ENCODE results near the gene NRAP.

The NRAP gene

DNA sequence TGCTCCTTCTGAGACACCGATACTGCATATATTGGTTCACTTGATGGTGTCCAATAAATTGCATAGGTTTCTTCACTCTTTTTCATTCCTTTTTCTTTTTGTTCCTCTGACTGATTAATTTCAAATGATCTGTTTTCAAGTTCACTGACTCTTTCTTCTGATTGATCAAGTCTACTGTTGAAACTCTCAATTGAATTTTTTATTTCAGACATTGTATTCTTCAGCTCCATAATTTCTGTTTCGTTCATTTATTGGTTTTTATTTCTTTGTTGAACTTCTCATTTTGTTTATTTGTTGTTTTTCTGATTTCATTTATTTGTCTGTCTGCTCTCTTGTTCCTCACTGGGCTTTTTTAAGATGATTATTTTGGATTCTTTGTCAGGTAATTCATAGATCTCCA lies 29.5 kb upstream of the NRAP start:
- CTCF ChIA-PET: interaction anchor here (1.5 kb wide), 1 partner anchor 11 kb away, joined by 5 read pairs; no protein-coding TSS in a partner anchor
- Histone ChIP-seq H3K27ac (ENCODE audit: extremely low read depth, low read depth, low read length) (no peak overlapping the region), H3K4me3 (ENCODE audit: low read depth, low read length) (no peak overlapping the region), H3K9me3 (ENCODE audit: control insufficient read depth, insufficient read depth, low read depth, low read length) (no peaks in the 10 kb centered on the region), H3K36me3 (ENCODE audit: control insufficient read depth in 2 of 2, insufficient read depth in 1 of 2, low read length in 2 of 2) (peaks cover 4 to 22% of the 10 kb centered on the region in 2 experiments; a peak in 2 of 3 replicates), H3K4me1 (ENCODE audit: control insufficient read depth, insufficient read depth, low read length) (no peaks in the 10 kb centered on the region; the same call in 1 of the 2 replicates)
- TF ChIP-seq SETDB1 (IDR thresholded peaks at IDR 0.05; ENCODE audit: insufficient read length, low read length) (peak; percentile 93), RBAK (tag by site-specific recombination; IDR thresholded peaks at IDR 0.05) (no peak)
- TF ChIP-seq, protein P1, sequence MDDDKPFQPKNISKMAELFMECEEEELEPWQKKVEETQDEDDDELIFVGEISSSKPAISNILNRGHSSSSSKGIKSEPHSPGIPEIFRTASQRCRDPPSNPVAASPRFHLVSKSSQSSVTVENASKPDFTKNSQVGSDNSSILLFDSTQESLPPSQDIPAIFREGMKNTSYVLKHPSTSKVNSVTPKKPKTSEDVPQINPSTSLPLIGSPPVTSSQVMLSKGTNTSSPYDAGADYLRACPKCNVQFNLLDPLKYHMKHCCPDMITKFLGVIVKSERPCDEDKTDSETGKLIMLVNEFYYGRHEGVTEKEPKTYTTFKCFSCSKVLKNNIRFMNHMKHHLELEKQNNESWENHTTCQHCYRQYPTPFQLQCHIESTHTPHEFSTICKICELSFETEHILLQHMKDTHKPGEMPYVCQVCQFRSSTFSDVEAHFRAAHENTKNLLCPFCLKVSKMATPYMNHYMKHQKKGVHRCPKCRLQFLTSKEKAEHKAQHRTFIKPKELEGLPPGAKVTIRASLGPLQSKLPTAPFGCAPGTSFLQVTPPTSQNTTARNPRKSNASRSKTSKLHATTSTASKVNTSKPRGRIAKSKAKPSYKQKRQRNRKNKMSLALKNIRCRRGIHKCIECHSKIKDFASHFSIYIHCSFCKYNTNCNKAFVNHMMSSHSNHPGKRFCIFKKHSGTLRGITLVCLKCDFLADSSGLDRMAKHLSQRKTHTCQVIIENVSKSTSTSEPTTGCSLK (tag by site-specific recombination; IDR thresholded peaks at IDR 0.05): no peak
- POLR2A ChIA-PET: interaction anchor here (0.8 kb wide), 1 partner anchor 27 kb away, joined by 3 read pairs; no protein-coding TSS in a partner anchor

DNA sequence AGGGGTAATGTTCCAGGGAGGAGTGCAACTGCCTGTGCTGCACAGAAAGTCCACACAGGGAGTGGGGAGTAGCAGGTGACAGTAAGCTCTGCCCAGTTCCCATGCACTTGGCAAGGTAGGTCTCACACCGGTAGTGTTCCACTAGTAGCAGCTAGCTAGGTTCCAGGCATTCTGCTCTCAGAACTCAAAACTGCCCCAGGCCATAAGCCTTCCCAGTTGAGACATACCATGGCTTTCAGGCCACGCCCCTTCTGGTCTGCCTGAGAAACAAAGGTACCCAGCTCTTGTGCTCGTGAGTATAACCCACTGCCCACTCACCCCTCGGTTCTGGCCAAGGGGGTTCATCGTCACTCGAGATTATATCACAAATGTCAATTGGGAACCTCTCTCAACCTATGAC lies 28.4 kb upstream of the NRAP start:
- Histone ChIP-seq H3K9me3 (ENCODE audit: control insufficient read depth, insufficient read depth, low read depth, low read length) (no peaks in the 10 kb centered on the region), H3K4me3 (ENCODE audit: low read depth, low read length) (no peak overlapping the region), H3K4me1 (ENCODE audit: control insufficient read depth, insufficient read depth, low read length) (no peaks in the 10 kb centered on the region; the same call in 1 of the 2 replicates), H3K27ac (ENCODE audit: extremely low read depth, low read depth, low read length) (no peak overlapping the region), H3K36me3 (ENCODE audit: control insufficient read depth in 2 of 2, insufficient read depth in 1 of 2, low read length in 2 of 2) (peaks cover 0 to 12% of the 10 kb centered on the region in 2 experiments; a peak in 1 of 3 replicates)
- ChIA-PET POLR2A (no interaction called here), CTCF (no interaction called here)
- TF ChIP-seq GLI2 (tag by site-specific recombination; IDR thresholded peaks at IDR 0.05; ENCODE audit: borderline replicate concordance, low read depth) (no peak), ZNF404 (tag by site-specific recombination; IDR thresholded peaks at IDR 0.05) (no peak), ZNF248 (tag by site-specific recombination; IDR thresholded peaks at IDR 0.05) (no peak), HOXC10 (CRISPR knock-in tag; IDR thresholded peaks at IDR 0.05) (no peak)
- TF ChIP-seq, protein P2, sequence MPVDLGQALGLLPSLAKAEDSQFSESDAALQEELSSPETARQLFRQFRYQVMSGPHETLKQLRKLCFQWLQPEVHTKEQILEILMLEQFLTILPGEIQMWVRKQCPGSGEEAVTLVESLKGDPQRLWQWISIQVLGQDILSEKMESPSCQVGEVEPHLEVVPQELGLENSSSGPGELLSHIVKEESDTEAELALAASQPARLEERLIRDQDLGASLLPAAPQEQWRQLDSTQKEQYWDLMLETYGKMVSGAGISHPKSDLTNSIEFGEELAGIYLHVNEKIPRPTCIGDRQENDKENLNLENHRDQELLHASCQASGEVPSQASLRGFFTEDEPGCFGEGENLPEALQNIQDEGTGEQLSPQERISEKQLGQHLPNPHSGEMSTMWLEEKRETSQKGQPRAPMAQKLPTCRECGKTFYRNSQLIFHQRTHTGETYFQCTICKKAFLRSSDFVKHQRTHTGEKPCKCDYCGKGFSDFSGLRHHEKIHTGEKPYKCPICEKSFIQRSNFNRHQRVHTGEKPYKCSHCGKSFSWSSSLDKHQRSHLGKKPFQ (tag by site-specific recombination; IDR thresholded peaks at IDR 0.05): no peak
- TF ChIP-seq, protein P3, sequence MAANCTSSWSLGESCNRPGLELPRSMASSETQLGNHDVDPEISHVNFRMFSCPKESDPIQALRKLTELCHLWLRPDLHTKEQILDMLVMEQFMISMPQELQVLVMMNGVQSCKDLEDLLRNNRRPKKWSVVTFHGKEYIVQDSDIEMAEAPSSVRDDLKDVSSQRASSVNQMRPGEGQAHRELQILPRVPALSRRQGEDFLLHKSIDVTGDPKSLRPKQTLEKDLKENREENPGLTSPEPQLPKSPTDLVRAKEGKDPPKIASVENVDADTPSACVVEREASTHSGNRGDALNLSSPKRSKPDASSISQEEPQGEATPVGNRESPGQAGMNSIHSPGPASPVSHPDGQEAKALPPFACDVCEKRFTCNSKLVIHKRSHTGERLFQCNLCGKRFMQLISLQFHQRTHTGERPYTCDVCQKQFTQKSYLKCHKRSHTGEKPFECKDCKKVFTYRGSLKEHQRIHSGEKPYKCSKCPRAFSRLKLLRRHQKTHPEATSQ (tag by site-specific recombination; IDR thresholded peaks at IDR 0.05): no peak
- TF ChIP-seq, protein P4, sequence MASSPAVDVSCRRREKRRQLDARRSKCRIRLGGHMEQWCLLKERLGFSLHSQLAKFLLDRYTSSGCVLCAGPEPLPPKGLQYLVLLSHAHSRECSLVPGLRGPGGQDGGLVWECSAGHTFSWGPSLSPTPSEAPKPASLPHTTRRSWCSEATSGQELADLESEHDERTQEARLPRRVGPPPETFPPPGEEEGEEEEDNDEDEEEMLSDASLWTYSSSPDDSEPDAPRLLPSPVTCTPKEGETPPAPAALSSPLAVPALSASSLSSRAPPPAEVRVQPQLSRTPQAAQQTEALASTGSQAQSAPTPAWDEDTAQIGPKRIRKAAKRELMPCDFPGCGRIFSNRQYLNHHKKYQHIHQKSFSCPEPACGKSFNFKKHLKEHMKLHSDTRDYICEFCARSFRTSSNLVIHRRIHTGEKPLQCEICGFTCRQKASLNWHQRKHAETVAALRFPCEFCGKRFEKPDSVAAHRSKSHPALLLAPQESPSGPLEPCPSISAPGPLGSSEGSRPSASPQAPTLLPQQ (tag by site-specific recombination; IDR thresholded peaks at IDR 0.05): no peak

DNA sequence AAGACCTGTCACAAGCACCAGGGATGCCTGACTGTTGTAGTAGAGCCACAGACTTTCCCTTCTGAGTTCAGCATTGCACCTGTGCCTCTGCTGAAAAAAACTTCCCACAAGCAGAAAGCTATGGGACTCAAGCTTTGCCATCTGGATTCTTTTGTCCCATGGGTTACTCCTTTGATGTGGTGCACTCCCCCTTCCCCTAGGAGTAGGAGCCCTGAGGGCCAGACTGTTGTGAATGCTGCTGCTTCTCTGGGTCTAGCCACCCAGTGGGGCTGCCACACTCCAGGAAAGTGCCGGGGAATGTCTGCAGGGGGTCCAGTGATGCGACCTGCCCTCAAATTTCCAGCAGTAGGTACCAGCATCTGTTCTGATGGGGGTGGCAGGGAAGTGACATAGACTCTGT lies 27.5 kb upstream of the NRAP start:
- H3K36me3 ChIP-seq (ENCODE audit: control insufficient read depth in 2 of 2, insufficient read depth in 1 of 2, low read length in 2 of 2): peaks cover 0 to 12% of the 10 kb centered on the region in 2 experiments; a peak in 1 of 3 replicates
- no peaks in the 10 kb centered on the region for H3K9me3 ChIP-seq (ENCODE audit: control insufficient read depth, insufficient read depth, low read depth, low read length)
- ChIA-PET CTCF (no interaction called here), POLR2A (no interaction called here)
- H3K27ac ChIP-seq (ENCODE audit: extremely low read depth, low read depth, low read length): no peak overlapping the region
- no peak overlapping the region for H3K4me3 ChIP-seq (ENCODE audit: low read depth, low read length)
- no peaks in the 10 kb centered on the region; the same call in 1 of the 2 replicates for H3K4me1 ChIP-seq (ENCODE audit: control insufficient read depth, insufficient read depth, low read length)
- TF ChIP-seq, protein P5, sequence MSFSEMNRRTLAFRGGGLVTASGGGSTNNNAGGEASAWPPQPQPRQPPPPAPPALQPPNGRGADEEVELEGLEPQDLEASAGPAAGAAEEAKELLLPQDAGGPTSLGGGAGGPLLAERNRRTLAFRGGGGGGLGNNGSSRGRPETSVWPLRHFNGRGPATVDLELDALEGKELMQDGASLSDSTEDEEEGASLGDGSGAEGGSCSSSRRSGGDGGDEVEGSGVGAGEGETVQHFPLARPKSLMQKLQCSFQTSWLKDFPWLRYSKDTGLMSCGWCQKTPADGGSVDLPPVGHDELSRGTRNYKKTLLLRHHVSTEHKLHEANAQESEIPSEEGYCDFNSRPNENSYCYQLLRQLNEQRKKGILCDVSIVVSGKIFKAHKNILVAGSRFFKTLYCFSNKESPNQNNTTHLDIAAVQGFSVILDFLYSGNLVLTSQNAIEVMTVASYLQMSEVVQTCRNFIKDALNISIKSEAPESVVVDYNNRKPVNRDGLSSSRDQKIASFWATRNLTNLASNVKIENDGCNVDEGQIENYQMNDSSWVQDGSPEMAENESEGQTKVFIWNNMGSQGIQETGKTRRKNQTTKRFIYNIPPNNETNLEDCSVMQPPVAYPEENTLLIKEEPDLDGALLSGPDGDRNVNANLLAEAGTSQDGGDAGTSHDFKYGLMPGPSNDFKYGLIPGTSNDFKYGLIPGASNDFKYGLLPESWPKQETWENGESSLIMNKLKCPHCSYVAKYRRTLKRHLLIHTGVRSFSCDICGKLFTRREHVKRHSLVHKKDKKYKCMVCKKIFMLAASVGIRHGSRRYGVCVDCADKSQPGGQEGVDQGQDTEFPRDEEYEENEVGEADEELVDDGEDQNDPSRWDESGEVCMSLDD (tag by site-specific recombination; IDR thresholded peaks at IDR 0.05): no peak
- TF ChIP-seq, protein P6, sequence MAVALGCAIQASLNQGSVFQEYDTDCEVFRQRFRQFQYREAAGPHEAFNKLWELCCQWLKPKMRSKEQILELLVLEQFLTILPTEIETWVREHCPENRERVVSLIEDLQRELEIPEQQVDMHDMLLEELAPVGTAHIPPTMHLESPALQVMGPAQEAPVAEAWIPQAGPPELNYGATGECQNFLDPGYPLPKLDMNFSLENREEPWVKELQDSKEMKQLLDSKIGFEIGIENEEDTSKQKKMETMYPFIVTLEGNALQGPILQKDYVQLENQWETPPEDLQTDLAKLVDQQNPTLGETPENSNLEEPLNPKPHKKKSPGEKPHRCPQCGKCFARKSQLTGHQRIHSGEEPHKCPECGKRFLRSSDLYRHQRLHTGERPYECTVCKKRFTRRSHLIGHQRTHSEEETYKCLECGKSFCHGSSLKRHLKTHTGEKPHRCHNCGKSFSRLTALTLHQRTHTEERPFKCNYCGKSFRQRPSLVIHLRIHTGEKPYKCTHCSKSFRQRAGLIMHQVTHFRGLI (tag by site-specific recombination; IDR thresholded peaks at IDR 0.05): no peak
- TF ChIP-seq, protein P7, sequence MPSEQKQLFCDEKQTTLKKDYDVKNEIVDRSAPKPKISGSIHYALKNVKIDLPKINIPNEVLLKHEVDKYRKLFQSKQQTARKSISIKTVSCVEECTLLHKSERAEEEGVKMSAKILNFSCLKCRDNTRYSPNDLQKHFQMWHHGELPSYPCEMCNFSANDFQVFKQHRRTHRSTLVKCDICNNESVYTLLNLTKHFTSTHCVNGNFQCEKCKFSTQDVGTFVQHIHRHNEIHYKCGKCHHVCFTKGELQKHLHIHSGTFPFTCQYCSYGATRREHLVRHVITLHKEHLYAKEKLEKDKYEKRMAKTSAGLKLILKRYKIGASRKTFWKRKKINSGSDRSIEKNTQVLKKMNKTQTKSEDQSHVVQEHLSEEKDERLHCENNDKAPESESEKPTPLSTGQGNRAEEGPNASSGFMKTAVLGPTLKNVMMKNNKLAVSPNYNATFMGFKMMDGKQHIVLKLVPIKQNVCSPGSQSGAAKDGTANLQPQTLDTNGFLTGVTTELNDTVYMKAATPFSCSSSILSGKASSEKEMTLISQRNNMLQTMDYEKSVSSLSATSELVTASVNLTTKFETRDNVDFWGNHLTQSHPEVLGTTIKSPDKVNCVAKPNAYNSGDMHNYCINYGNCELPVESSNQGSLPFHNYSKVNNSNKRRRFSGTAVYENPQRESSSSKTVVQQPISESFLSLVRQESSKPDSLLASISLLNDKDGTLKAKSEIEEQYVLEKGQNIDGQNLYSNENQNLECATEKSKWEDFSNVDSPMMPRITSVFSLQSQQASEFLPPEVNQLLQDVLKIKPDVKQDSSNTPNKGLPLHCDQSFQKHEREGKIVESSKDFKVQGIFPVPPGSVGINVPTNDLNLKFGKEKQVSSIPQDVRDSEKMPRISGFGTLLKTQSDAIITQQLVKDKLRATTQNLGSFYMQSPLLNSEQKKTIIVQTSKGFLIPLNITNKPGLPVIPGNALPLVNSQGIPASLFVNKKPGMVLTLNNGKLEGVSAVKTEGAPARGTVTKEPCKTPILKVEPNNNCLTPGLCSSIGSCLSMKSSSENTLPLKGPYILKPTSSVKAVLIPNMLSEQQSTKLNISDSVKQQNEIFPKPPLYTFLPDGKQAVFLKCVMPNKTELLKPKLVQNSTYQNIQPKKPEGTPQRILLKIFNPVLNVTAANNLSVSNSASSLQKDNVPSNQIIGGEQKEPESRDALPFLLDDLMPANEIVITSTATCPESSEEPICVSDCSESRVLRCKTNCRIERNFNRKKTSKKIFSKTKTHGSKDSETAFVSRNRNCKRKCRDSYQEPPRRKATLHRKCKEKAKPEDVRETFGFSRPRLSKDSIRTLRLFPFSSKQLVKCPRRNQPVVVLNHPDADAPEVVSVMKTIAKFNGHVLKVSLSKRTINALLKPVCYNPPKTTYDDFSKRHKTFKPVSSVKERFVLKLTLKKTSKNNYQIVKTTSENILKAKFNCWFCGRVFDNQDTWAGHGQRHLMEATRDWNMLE (tag by site-specific recombination; conservative IDR thresholded peaks at IDR 0.05; ENCODE audit: low read depth): no peak

Measured in HEK293 (cell line).